ENCODE measurements around the gene RTN4RL1. TPM values are rescaled to one million over a fixed set of nuclear protein-coding genes. Genes with fewer than 3 reads are reported as not detected.

Gene RTN4RL1
- total RNA-seq, 4 donors from 2014 or later: 0.50 to 0.86 (median 0.67) TPM

GRCh38 chr17:1934901-1935300, 90.2 kb downstream of the RTN4RL1 start:
- DNase-seq (ENCODE audit: extremely low spot score): no peak

GRCh38 chr17:1933875-1934715, 91.0 kb downstream of the RTN4RL1 start:
- no peak for TF ChIP-seq POLR2A (IDR thresholded peaks at IDR 0.05; ENCODE audit: low read depth)
- TF ChIP-seq CTCF (IDR thresholded peaks at IDR 0.05): no peak
- no peak for TF ChIP-seq EP300 (IDR thresholded peaks at IDR 0.05)
- TF ChIP-seq POLR2AphosphoS5 (IDR thresholded peaks at IDR 0.05): no peak
- no peak for DNase-seq (ENCODE audit: extremely low spot score)
- intact Hi-C loops (cut with DNase I): no loop called here
- 87% methylated on average over 27 of the region's 27 CpGs for WGBS
- Histone ChIP-seq H3K27me3 (no peaks in the 10 kb centered on the region), H3K36me3 (peaks cover 0 to 3% (median 0%) of the 10 kb centered on the region in 4 donors), H3K27ac (replicated peaks in 1 of 4) (no peak overlapping the region), H3K4me3 (no peak overlapping the region), H3K4me1 (peaks cover 7 to 12% (median 12%) of the 10 kb centered on the region in 4 donors), H3K9me3 (no peaks in the 10 kb centered on the region)

More at GRCh38 chr17:1934901-1935300, 90.2 kb downstream of the RTN4RL1 start:
- TF ChIP-seq POLR2A (IDR thresholded peaks at IDR 0.05; ENCODE audit: low read depth) (no peak), CTCF (IDR thresholded peaks at IDR 0.05) (no peak), POLR2AphosphoS5 (IDR thresholded peaks at IDR 0.05) (no peak)
- H3K27me3 ChIP-seq: no peaks in the 10 kb centered on the region
- intact Hi-C loops (cut with DNase I): no loop called here
- H3K27ac ChIP-seq (replicated peaks in 1 of 4): no peak overlapping the region
- H3K4me3 ChIP-seq: no peak overlapping the region
- peaks cover 0 to 3% (median 0%) of the 10 kb centered on the region in 4 donors for H3K36me3 ChIP-seq
- H3K9me3 ChIP-seq: no peaks in the 10 kb centered on the region
- 77% methylated on average over 17 of the region's 17 CpGs for WGBS
- H3K4me1 ChIP-seq: peaks cover 5 to 12% (median 12%) of the 10 kb centered on the region in 4 donors

GRCh38 chr17:1931844-1932579, 93.1 kb downstream of the RTN4RL1 start:
- no peaks in the 10 kb centered on the region for H3K27me3 ChIP-seq
- intact Hi-C loops (cut with DNase I): no loop called here
- peak overlapping the region in 2 of 4 donors; percentile 26 to 30 for H3K4me3 ChIP-seq
- TF ChIP-seq POLR2AphosphoS5 (IDR thresholded peaks at IDR 0.05): no peak
- TF ChIP-seq CTCF (IDR thresholded peaks at IDR 0.05): no peak
- WGBS: 30% methylated on average over 16 of the region's 27 CpGs
- DNase-seq (ENCODE audit: extremely low spot score): no peak
- peak overlapping the region in 3 of 4 donors; percentile 5 to 58 (median 28) for H3K27ac ChIP-seq (replicated peaks in 1 of 4)
- H3K9me3 ChIP-seq: no peaks in the 10 kb centered on the region
- H3K4me1 ChIP-seq: peaks cover 7 to 12% (median 12%) of the 10 kb centered on the region in 4 donors
- H3K36me3 ChIP-seq: peaks cover 0 to 3% (median 0%) of the 10 kb centered on the region in 4 donors

- TF ChIP-seq CTCF (IDR thresholded peaks at IDR 0.05): no peak
- TF ChIP-seq EP300 (IDR thresholded peaks at IDR 0.05): no peak
- no peak for TF ChIP-seq POLR2A (IDR thresholded peaks at IDR 0.05; ENCODE audit: low read depth)
- Histone ChIP-seq H3K4me3 (no peak overlapping the region), H3K36me3 (no peaks in the 10 kb centered on the region), H3K9me3 (no peaks in the 10 kb centered on the region), H3K27ac (replicated peaks in 1 of 4) (no peak overlapping the region), H3K27me3 (no peaks in the 10 kb centered on the region), H3K4me1 (peaks cover 7 to 12% (median 12%) of the 10 kb centered on the region in 4 donors)
- no peak for DNase-seq (ENCODE audit: extremely low spot score)
- WGBS: 89% methylated on average over 3 of the region's 8 CpGs
- intact Hi-C loops (cut with DNase I): no loop called here
Measured at GRCh38 chr17:1930337-1930645, 94.8 kb downstream of the RTN4RL1 start.

Measured in esophagus muscularis mucosa (tissue), 4 donors.